IPS DF 4.7 (cell line): ENCODE results near the gene KLHL22.

Experiments
- DNase-seq: peaks from one replicate; pipeline ENCODE4 v3.0.0-alpha.2; 2013; ENCODE audit warnings: low spot score; ENCODE audit errors: extremely low read depth

Gene KLHL22

GRCh38 chr22:20449819-20450550 is 45.6 kb downstream of the KLHL22 start:
- DNase-seq: no peak

GRCh38 chr22:20448630-20449029 is 47.0 kb downstream of the KLHL22 start:
- DNase-seq: no peak

GRCh38 chr22:20446383-20446970 is 49.1 kb downstream of the KLHL22 start:
- no peak for DNase-seq

- DNase-seq: no peak
Measured at GRCh38 chr22:20444325-20444724, 51.3 kb downstream of the KLHL22 start.

GRCh38 chr22:20442485-20443284 is 52.9 kb downstream of the KLHL22 start:
- DNase-seq: no peak

GRCh38 chr22:20441631-20442484 is 53.7 kb downstream of the KLHL22 start:
- DNase-seq: no peak

- no peak for DNase-seq
Measured at GRCh38 chr22:20440637-20441591, 54.7 kb downstream of the KLHL22 start.

GRCh38 chr22:20439928-20440575 is 55.5 kb downstream of the KLHL22 start:
- no peak for DNase-seq

GRCh38 chr22:20439556-20439927 is 56.1 kb downstream of the KLHL22 start:
- DNase-seq: no peak

GRCh38 chr22:20438678-20439492 is 56.7 kb downstream of the KLHL22 start:
- no peak for DNase-seq

- DNase-seq: no peak
Measured at GRCh38 chr22:20438427-20438677, 57.2 kb downstream of the KLHL22 start.

GRCh38 chr22:20437613-20438426 is 57.8 kb downstream of the KLHL22 start, which contains the start of gene SCARF2:
TSS of gene SCARF2 (minus strand) at chr22:20437825. CDS start at chr22:20437754, 71 bp downstream.
- no peak for DNase-seq

GRCh38 chr22:20436768-20437612 is 58.6 kb downstream of the KLHL22 start:
- DNase-seq: no peak

GRCh38 chr22:20436307-20436767 is 59.3 kb downstream of the KLHL22 start:
- DNase-seq: no peak

GRCh38 chr22:20435436-20436306 is 59.9 kb downstream of the KLHL22 start:
- DNase-seq: no peak

- DNase-seq: no peak
Measured at GRCh38 chr22:20434773-20435172, 60.8 kb downstream of the KLHL22 start.
